Esophagus (tissue), 2 donors: ENCODE measurements around the gene CD3G. TPM values are rescaled to one million over a fixed set of nuclear protein-coding genes. Genes with fewer than 3 reads are reported as not detected.

Source experiments
- H3K27ac ChIP-seq, 2 donors: one replicate each; pipeline ENCODE4 v1.5.1; 2013; ENCODE audit warnings: low read depth in 2 of 2, mild to moderate bottlenecking in 2 of 2, inconsistent platforms in 1 of 2, low read length in 1 of 2, moderate library complexity in 1 of 2
- H3K27me3 ChIP-seq, 2 donors: one replicate each; pipeline ENCODE4 v1.6.1; 2013; ENCODE audit warnings: low read length in 2 of 2, control low read depth in 1 of 2, mild to moderate bottlenecking in 1 of 2; ENCODE audit not compliant: insufficient read depth in 2 of 2, control insufficient read depth in 1 of 2
- H3K36me3 ChIP-seq, 2 donors: one replicate each; pipeline ENCODE4 v1.6.1; 2013; ENCODE audit warnings: low read length in 1 of 2; ENCODE audit not compliant: control insufficient read depth in 2 of 2, insufficient read depth in 2 of 2
- H3K4me1 ChIP-seq, 2 donors: one replicate each; pipeline ENCODE4 v1.6.1; 2013; ENCODE audit warnings: low read length in 1 of 2; ENCODE audit not compliant: control insufficient read depth in 2 of 2, insufficient read depth in 2 of 2
- H3K4me3 ChIP-seq, 2 donors: one replicate each; pipeline ENCODE4 v1.5.1; 2013; ENCODE audit warnings: low read length in 2 of 2, mild to moderate bottlenecking in 2 of 2, low read depth in 1 of 2, moderate library complexity in 1 of 2
- H3K9me3 ChIP-seq, 2 donors: one replicate each; pipeline ENCODE4 v1.6.1; 2013; ENCODE audit warnings: mild to moderate bottlenecking in 2 of 2, low read depth in 1 of 2, low read length in 1 of 2, moderate library complexity in 1 of 2; ENCODE audit not compliant: control insufficient read depth in 2 of 2, insufficient read depth in 1 of 2
- WGBS, 2 donors: extraction: QIAGEN DNeasy Blood & Tissue Kit; methylation state at CpG; one replicate each; pipeline ENCODE4 v1.1.7; 2013; 5-methylcytosine and 5-hydroxymethylcytosine counted together
- polyA plus RNA-seq, 2 donors: library from polyadenylated mRNA; stranded (reverse); fragments of 200-250 nt; gene quantifications; one replicate each; pipeline ENCODE4 v1.2.3, GENCODE V29; 2013
- donor health status: healthy with polysubstance abuse.
- donor health status: Bipolar disorder and iron deficiency.

The CD3G gene
- polyA plus RNA-seq, 2 donors: 0.24 to 0.45 TPM

- WGBS, 2 donors: 92 to 94% methylated on average over 3 of the region's 3 CpGs
- Histone ChIP-seq H3K9me3 (peaks cover 0 to 2% of the 10 kb centered on the region in 2 donors), H3K4me3 (no peak overlapping the region), H3K27me3 (peaks cover 2% of the 10 kb centered on the region in 2 donors), H3K27ac (no peak overlapping the region), H3K4me1 (peaks cover 4 to 6% of the 10 kb centered on the region in 2 donors), H3K36me3 (no peaks in the 10 kb centered on the region)
These were observed 23.6 kb upstream of the CD3G start for GRCh38 chr11:118320515-118320914.

- Histone ChIP-seq H3K27me3 (peaks cover 2 to 3% of the 10 kb centered on the region in 2 donors), H3K9me3 (peaks cover 0 to 2% of the 10 kb centered on the region in 2 donors), H3K4me1 (peaks cover 4% of the 10 kb centered on the region in 2 donors), H3K36me3 (no peaks in the 10 kb centered on the region), H3K27ac (no peak overlapping the region), H3K4me3 (no peak overlapping the region)
- WGBS, 2 donors: 48 to 73% methylated on average over 5 of the region's 5 CpGs
These were observed 22.6 kb upstream of the CD3G start for GRCh38 chr11:118321386-118322082.

GRCh38 chr11:118322721-118323120 is 21.4 kb upstream of the CD3G start:
- 94 to 95% methylated on average over 19 of the region's 19 CpGs for WGBS, 2 donors
- Histone ChIP-seq H3K4me3 (no peak overlapping the region), H3K9me3 (peaks cover 0 to 2% of the 10 kb centered on the region in 2 donors), H3K27ac (no peak overlapping the region), H3K36me3 (no peaks in the 10 kb centered on the region), H3K27me3 (peaks cover 2 to 3% of the 10 kb centered on the region in 2 donors), H3K4me1 (no peaks in the 10 kb centered on the region)

GRCh38 chr11:118325283-118325682 is 18.9 kb upstream of the CD3G start:
- Histone ChIP-seq H3K4me1 (no peaks in the 10 kb centered on the region), H3K27ac (no peak overlapping the region), H3K4me3 (no peak overlapping the region), H3K9me3 (peaks cover 0 to 2% of the 10 kb centered on the region in 2 donors), H3K36me3 (no peaks in the 10 kb centered on the region), H3K27me3 (peaks cover 0 to 3% of the 10 kb centered on the region in 2 donors)

GRCh38 chr11:118328745-118329144 is 15.4 kb upstream of the CD3G start:
- Histone ChIP-seq H3K4me1 (no peaks in the 10 kb centered on the region), H3K27ac (no peak overlapping the region), H3K36me3 (no peaks in the 10 kb centered on the region), H3K4me3 (no peak overlapping the region), H3K27me3 (peaks cover 0 to 3% of the 10 kb centered on the region in 2 donors), H3K9me3 (no peaks in the 10 kb centered on the region)

GRCh38 chr11:118334745-118335144 is 9.4 kb upstream of the CD3G start:
- Histone ChIP-seq H3K4me1 (peaks cover 0 to 7% of the 10 kb centered on the region in 2 donors), H3K4me3 (no peak overlapping the region), H3K36me3 (no peaks in the 10 kb centered on the region), H3K27me3 (no peaks in the 10 kb centered on the region), H3K9me3 (no peaks in the 10 kb centered on the region), H3K27ac (no peak overlapping the region)
- WGBS, 2 donors: 73 to 76% methylated on average over 1 of the region's 1 CpG

GRCh38 chr11:118338637-118339061 is 5.5 kb upstream of the CD3G start:
- 43 to 48% methylated on average over 7 of the region's 7 CpGs for WGBS, 2 donors
- Histone ChIP-seq H3K27me3 (no peaks in the 10 kb centered on the region), H3K9me3 (no peaks in the 10 kb centered on the region), H3K27ac (peak overlapping the region; percentile 11 to 24), H3K4me3 (no peak overlapping the region), H3K36me3 (no peaks in the 10 kb centered on the region), H3K4me1 (peaks cover 0 to 7% of the 10 kb centered on the region in 2 donors)

GRCh38 chr11:118339281-118339961 is 4.7 kb upstream of the CD3G start:
- Histone ChIP-seq H3K4me1 (peaks cover 0 to 7% of the 10 kb centered on the region in 2 donors), H3K27me3 (no peaks in the 10 kb centered on the region), H3K4me3 (no peak overlapping the region), H3K9me3 (no peaks in the 10 kb centered on the region), H3K36me3 (no peaks in the 10 kb centered on the region), H3K27ac (peak overlapping the region; percentile 11 to 19)
- 76 to 80% methylated on average over 5 of the region's 5 CpGs for WGBS, 2 donors

GRCh38 chr11:118340449-118340848 is 3.7 kb upstream of the CD3G start:
- H3K4me1 ChIP-seq: peaks cover 0 to 7% of the 10 kb centered on the region in 2 donors
- no peak overlapping the region for H3K4me3 ChIP-seq
- H3K27ac ChIP-seq: no peak overlapping the region
- H3K36me3 ChIP-seq: no peaks in the 10 kb centered on the region
- WGBS, 2 donors: 84 to 85% methylated on average over 3 of the region's 3 CpGs
- H3K9me3 ChIP-seq: no peaks in the 10 kb centered on the region
- H3K27me3 ChIP-seq: no peaks in the 10 kb centered on the region
